Measurements from ENCODE around the gene SELENOS.

Gene SELENOS

GRCh38 chr15:101277943-101278564, 769 bp upstream of the SELENOS start:
- no peak for DNase-seq (ENCODE audit: low read depth in 2 of 3, low spot score in 2 of 3)

- no peak for DNase-seq (ENCODE audit: low read depth in 2 of 3, low spot score in 2 of 3)
These were observed 716 bp downstream of the SELENOS start for GRCh38 chr15:101276501-101277037.

DNA sequence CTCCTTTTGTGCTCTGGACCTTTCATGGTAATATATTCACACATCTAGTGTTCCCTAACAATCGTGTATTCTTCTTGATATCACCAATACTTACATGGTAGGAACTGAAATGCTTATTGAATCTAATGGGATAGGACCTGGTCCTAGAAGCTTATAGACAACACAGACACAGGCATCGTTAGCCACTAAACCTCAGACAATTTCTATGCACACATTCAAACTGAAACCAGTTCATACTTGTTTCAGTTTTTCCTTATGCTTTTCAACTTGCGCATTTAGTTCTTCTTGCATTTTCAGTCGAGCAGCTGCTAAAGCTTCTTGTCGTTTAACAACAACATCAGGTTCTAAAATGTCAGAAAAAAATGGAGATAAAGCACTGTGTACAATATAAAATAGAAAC, 2.3 kb downstream of the SELENOS start:
- DNase-seq (ENCODE audit: low read depth in 2 of 3, low spot score in 2 of 3): no peak

DNA sequence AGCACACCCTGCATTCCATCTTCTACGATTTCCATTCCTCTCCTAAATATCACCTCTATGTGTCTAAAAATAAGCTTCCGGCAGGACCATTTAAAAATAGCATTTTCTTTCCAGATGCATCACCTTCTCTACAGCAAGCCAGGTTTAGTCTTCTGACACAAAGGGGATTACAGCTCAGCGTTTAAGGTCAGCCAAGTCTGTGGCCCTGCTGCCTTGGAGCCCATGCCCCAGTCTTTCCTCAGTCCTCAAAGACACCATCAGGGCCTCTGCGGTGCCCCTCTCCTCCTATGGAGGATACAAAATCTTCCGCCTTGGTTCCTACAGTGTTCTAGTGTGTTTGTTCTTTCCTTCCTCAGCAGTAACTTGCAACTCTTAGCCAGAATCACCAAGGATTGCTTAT, 3.8 kb downstream of the SELENOS start:
- DNase-seq (ENCODE audit: low read depth in 2 of 3, low spot score in 2 of 3): no peak

DNA sequence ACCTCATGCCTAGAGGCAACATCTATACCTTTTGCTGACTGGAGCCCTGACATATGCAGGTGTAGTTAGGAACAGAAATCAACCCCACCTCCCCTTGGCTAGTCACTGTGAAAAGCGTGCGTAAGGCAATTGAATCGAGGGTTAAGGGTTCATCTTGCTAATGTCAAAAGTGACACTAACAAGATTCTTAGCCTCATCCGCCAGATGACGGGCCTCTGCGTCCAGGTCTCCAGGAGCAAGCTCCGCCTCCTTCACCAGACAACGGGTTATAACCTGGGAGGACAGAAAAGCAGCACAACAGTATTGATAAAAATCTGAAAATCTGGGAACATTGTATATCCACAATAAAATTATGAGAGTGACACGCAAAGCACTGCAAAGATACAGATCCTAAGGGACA, 4.7 kb downstream of the SELENOS start:
- DNase-seq (ENCODE audit: low read depth in 2 of 3, low spot score in 2 of 3): no peak

GRCh38 chr15:101269479-101270223, 7.6 kb downstream of the SELENOS start:
- DNase-seq (ENCODE audit: low read depth in 2 of 3, low spot score in 2 of 3): no peak

- DNase-seq (ENCODE audit: low read depth in 2 of 3, low spot score in 2 of 3): no peak
These were observed 9.8 kb downstream of the SELENOS start for GRCh38 chr15:101267320-101268104.

- DNase-seq (ENCODE audit: low read depth in 2 of 3, low spot score in 2 of 3): no peak
These were observed 10.5 kb downstream of the SELENOS start for GRCh38 chr15:101266787-101267186.

- DNase-seq (ENCODE audit: low read depth in 2 of 3, low spot score in 2 of 3): no peak
These were observed 11.3 kb downstream of the SELENOS start for GRCh38 chr15:101266034-101266433.

- no peak for DNase-seq (ENCODE audit: low read depth in 2 of 3, low spot score in 2 of 3)
These were observed 12.2 kb downstream of the SELENOS start for GRCh38 chr15:101264911-101265641.

GRCh38 chr15:101264011-101264410, 13.3 kb downstream of the SELENOS start:
- DNase-seq (ENCODE audit: low read depth in 2 of 3, low spot score in 2 of 3): no peak

- DNase-seq (ENCODE audit: low read depth in 2 of 3, low spot score in 2 of 3): no peak
These were observed 14.7 kb downstream of the SELENOS start for GRCh38 chr15:101262551-101262950.

GRCh38 chr15:101258238-101259144, 18.8 kb downstream of the SELENOS start:
- DNase-seq (ENCODE audit: low read depth in 2 of 3, low spot score in 2 of 3): no peak

GRCh38 chr15:101256757-101257156, 20.5 kb downstream of the SELENOS start:
- DNase-seq (ENCODE audit: low read depth in 2 of 3, low spot score in 2 of 3): no peak

DNA sequence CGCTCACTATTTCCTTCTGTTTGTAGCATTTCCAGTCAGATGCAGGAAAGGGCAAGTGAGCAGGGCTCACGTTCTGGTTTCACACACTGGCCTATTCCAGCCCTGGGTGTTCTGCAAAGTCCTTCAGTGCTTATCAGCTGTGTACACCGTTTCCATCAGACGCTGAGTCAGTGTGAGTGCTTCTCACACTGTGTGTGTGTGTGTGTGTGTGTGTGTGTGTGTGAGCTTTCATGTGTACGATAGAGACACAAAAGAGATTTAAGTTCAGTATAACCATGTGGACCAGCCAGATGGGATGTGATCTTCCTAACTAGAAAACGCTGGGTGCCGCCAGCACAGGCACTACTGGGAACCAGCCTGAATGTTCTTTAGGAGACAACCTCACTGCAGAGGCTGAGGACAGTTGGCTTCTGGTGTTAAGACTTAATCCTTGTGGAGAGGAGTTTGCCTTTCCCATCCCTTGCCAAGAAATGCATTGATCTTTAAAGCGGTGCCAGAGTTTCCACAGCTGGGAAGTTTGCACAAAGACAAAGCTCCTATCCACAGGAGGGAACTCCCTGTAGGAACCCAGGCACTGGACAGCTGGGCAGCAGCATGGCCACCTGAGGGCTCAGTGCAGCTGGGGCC, 21.6 kb downstream of the SELENOS start:
- DNase-seq (ENCODE audit: low read depth in 2 of 3, low spot score in 2 of 3): no peak

- no peak for DNase-seq (ENCODE audit: low read depth in 2 of 3, low spot score in 2 of 3)
These were observed 22.3 kb downstream of the SELENOS start for GRCh38 chr15:101255051-101255395.

- DNase-seq (ENCODE audit: low read depth in 2 of 3, low spot score in 2 of 3): no peak
These were observed 22.9 kb downstream of the SELENOS start for GRCh38 chr15:101254157-101255050.

GRCh38 chr15:101252836-101253235, 24.4 kb downstream of the SELENOS start:
- no peak for DNase-seq (ENCODE audit: low read depth in 2 of 3, low spot score in 2 of 3)
